Activated CD4-positive, alpha-beta memory T cell treated with anti-CD3 and anti-CD28 coated beads, Interleukin-2, amount 10 ng/mL, durations not matched to agents 7 days and 5 days (primary cell): ENCODE data around the gene BRCC3. TPM values are rescaled to one million over a fixed set of nuclear protein-coding genes. Genes with fewer than 3 reads are reported as not detected.
A peak's percentile ranks its signal among the peaks of the same experiment; 100 is the strongest.

ENCODE experiments used
- CTCF ChIA-PET: fragments of 350-600 bp; sonication (Branson Sonifier 250); formaldehyde crosslinking; loops from one replicate; lab custom pipeline; 2021; ENCODE audit warnings: antibody characterized with exemption, inconsistent platforms; lab: Charles Lee
- POLR2A ChIA-PET: fragments of 350-600 bp; sonication (Branson Sonifier 250); formaldehyde crosslinking; loops from one replicate; lab custom pipeline; 2021; ENCODE audit warnings: antibody characterized with exemption; lab: Charles Lee
- DNase-seq: peaks from one replicate; pipeline ENCODE4 v3.0.0-alpha.2; 2020
- H3K27ac Mint-ChIP-seq: one replicate; pipeline ENCODE4 v1.8.0; 2021; ENCODE audit warnings: mild to moderate bottlenecking, mixed read lengths
- H3K27me3 Mint-ChIP-seq: one replicate; pipeline ENCODE4 v1.8.0; 2021; ENCODE audit warnings: mixed read lengths
- H3K36me3 Mint-ChIP-seq: one replicate; pipeline ENCODE4 v1.8.0; 2021; ENCODE audit warnings: low read depth, mixed read lengths
- H3K4me1 Mint-ChIP-seq: one replicate; pipeline ENCODE4 v1.8.0; 2021; ENCODE audit warnings: mixed read lengths
- H3K4me3 Mint-ChIP-seq: one replicate; pipeline ENCODE4 v1.8.0; 2021; ENCODE audit warnings: mild to moderate bottlenecking, mixed read lengths
- H3K9me3 Mint-ChIP-seq: one replicate; pipeline ENCODE4 v1.8.0; 2021; ENCODE audit warnings: mixed read lengths
- total RNA-seq, 2 experiments: library from RNA; stranded (reverse); gene quantifications; one replicate each; pipeline ENCODE4 v1.2.3, GENCODE V29; 2021

The BRCC3 gene
- total RNA-seq, 2 experiments from 2014 or later, result 23.5 to 25.2 TPM

- Mint-ChIP-seq H3K4me1 (peaks cover 3% of the 10 kb centered on the region), H3K9me3 (no peaks in the 10 kb centered on the region), H3K27ac (no peak overlapping the region), H3K27me3 (no peaks in the 10 kb centered on the region), H3K36me3 (peaks cover 6% of the 10 kb centered on the region), H3K4me3 (no peak overlapping the region)
- ChIA-PET POLR2A (no interaction called here), CTCF (interaction anchor here (0.9 kb wide), 1 partner anchor 11 kb away, joined by 4 read pairs; no protein-coding TSS in a partner anchor)
- no peak for DNase-seq
Measured at GRCh38 chrX:155046129-155046810, 25.0 kb upstream of the BRCC3 start.

DNA sequence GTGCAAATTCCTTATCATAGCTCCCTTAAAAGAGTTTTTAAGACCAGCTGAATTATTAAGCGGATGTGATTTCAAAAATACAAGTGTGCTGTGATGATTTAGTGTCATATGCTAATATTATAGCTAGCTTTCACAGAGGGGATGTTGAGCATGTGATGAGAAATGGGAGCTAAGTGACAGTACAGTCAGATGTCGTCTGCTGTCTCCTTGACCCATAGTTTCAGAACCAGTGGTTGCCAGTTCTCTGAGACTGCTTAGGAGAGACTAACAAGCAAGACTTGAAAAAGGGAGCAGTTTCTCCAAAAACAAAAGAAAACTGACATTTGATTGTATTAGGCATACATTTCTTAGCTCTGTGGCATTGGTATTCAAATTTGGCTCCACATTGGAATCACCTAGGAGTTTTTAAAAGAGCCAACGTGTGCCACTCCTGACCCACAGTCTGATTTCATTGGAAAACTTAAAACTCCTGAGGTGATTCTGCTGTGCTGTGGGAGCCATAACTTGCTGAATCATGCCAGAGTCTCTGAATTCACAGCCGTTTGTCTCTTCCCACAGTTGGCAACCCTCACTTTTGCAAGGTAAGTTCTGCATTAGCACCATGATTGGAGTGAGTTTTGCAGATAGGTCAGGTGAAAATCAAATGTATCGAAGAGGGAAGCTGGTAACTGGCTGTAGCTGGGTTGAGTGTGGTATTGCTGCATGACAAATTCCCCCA lies 24.3 kb upstream of the BRCC3 start:
- Mint-ChIP-seq H3K27ac (no peak overlapping the region), H3K36me3 (peaks cover 9% of the 10 kb centered on the region), H3K4me1 (peaks cover 3% of the 10 kb centered on the region), H3K9me3 (no peaks in the 10 kb centered on the region), H3K27me3 (no peaks in the 10 kb centered on the region), H3K4me3 (no peak overlapping the region)
- ChIA-PET POLR2A (no interaction called here), CTCF (interaction anchor here (0.9 kb wide), 1 partner anchor 10 kb away, joined by 4 read pairs; no protein-coding TSS in a partner anchor)
- no peak for DNase-seq

GRCh38 chrX:155048977-155049619 lies 22.2 kb upstream of the BRCC3 start:
- Mint-ChIP-seq H3K27ac (no peak overlapping the region), H3K27me3 (no peaks in the 10 kb centered on the region), H3K36me3 (peaks cover 17% of the 10 kb centered on the region), H3K4me1 (peaks cover 15% of the 10 kb centered on the region), H3K4me3 (no peak overlapping the region), H3K9me3 (no peaks in the 10 kb centered on the region)
- ChIA-PET CTCF (interaction anchor here (0.6 to 2.2 kb wide), 10 partner anchors 8 to 132 kb away, joined by 3 to 5 read pairs (median 4); partner anchors contain the start of gene FUNDC2), POLR2A (interaction anchor here (1.1 kb wide), 1 partner anchor 22 kb away, joined by 5 read pairs; the partner anchor contains the start of gene FUNDC2)
- DNase-seq, result peak; percentile 40

DNA sequence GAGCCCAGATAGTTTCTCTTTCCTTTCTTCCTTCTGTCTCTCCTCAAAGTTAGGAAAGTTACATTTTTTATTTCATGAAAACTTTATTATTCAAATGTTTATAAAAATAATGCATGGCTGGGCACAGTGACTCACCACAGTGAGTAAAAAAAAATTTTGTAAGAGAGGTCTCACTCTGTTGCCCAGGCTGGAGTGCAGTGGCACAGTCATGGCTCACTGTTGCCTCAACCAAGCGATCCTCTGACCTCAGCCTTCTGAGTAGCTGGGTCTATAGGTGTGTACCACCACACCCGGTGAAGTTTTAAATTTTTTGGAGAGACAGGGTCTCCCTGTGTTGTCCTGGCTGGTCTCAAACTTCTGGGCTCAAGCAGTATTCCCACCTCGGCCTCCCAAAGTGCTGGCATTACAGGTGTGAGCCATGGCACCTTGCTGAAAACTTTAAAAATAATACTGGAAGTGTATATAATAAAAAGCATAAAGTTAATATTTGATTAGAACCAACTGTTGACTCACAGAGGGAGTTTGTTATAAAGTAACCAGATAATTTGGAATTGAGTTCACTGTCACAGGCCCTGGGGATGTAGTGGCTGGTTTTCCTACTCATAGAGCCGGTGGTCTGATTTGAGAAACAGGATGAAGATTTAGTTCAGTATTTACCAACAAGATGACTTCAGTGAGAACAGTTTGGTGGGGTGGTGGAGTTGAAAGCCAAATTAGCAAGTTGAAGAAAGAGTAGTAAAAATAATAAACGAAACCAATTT lies 18.4 kb upstream of the BRCC3 start:
- no peak for DNase-seq
- ChIA-PET CTCF (no interaction called here), POLR2A (no interaction called here)
- no peak overlapping the region for H3K27ac Mint-ChIP-seq
- H3K36me3 Mint-ChIP-seq, result peaks cover 18% of the 10 kb centered on the region
- peaks cover 39% of the 10 kb centered on the region for H3K4me1 Mint-ChIP-seq
- H3K9me3 Mint-ChIP-seq, result no peaks in the 10 kb centered on the region
- H3K4me3 Mint-ChIP-seq, result no peak overlapping the region
- no peaks in the 10 kb centered on the region for H3K27me3 Mint-ChIP-seq

- Mint-ChIP-seq H3K4me3 (no peak overlapping the region), H3K4me1 (peaks cover 38% of the 10 kb centered on the region), H3K36me3 (peaks cover 16% of the 10 kb centered on the region), H3K9me3 (no peaks in the 10 kb centered on the region), H3K27ac (no peak overlapping the region), H3K27me3 (no peaks in the 10 kb centered on the region)
- POLR2A ChIA-PET, result no interaction called here
- CTCF ChIA-PET, result no interaction called here
- no peak for DNase-seq
Measured at GRCh38 chrX:155053656-155054055, 17.7 kb upstream of the BRCC3 start.

DNA sequence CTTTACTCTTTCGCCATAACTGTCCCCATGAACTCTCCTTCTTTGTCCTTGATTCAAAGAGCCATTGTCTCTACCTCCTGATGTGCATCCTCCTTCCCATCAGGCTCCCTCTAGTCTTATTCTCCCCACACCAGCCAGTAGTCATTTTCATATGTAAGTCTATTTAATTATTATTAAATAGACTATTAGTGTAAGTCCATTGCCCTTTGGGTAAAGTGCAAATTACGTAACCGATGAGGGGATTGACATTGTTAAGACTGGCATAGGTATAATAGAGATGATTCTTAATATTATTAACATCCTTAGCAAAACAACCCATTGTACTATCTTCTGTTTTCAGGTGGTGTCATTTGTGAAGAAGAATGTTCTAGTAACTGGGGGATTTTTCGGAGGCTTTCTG lies 17.1 kb upstream of the BRCC3 start:
- no peak overlapping the region for H3K27ac Mint-ChIP-seq
- H3K9me3 Mint-ChIP-seq, result no peaks in the 10 kb centered on the region
- ChIA-PET POLR2A (interaction anchor here (3.1 kb wide), 1 partner anchor 17 kb away, joined by 13 read pairs; the partner anchor contains the start of genes BRCC3, CMC4 and MTCP1), CTCF (no interaction called here)
- peaks cover 16% of the 10 kb centered on the region for H3K36me3 Mint-ChIP-seq
- no peak overlapping the region for H3K4me3 Mint-ChIP-seq
- DNase-seq, result no peak
- no peaks in the 10 kb centered on the region for H3K27me3 Mint-ChIP-seq
- H3K4me1 Mint-ChIP-seq, result peaks cover 35% of the 10 kb centered on the region

DNA sequence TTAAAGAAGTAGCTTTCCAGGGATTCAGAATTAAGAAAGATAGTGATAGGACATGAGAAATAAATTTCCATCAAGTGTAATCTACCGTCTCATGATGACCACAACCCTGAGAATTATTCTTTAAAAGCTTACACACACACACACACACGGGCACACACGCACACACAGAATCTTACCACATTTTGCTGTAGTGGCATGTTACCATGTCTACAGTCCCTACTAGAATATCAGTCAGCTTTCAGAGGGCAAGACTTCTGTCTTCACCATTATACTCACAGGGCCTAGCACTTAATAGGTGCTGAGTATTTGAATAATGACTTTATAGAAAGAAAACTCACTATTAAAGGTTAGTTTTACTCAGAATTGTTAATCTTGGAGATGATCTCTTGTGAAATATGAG lies 15.8 kb upstream of the BRCC3 start:
- no peak for DNase-seq
- no peak overlapping the region for H3K4me3 Mint-ChIP-seq
- no peak overlapping the region for H3K27ac Mint-ChIP-seq

GRCh38 chrX:155056471-155056870 lies 14.8 kb upstream of the BRCC3 start:
- CTCF ChIA-PET, result interaction anchor here (0.6 to 3.4 kb wide), 16 partner anchors 8 to 139 kb away, joined by 3 to 23 read pairs (median 4); partner anchors contain the start of genes CMC4, F8, FUNDC2 and MTCP1
- Mint-ChIP-seq H3K9me3 (no peaks in the 10 kb centered on the region), H3K36me3 (peaks cover 19% of the 10 kb centered on the region), H3K4me3 (no peak overlapping the region), H3K27ac (peak overlapping the region; percentile 67), H3K27me3 (no peaks in the 10 kb centered on the region), H3K4me1 (peaks cover 35% of the 10 kb centered on the region)
- DNase-seq, result peak; percentile 17
- POLR2A ChIA-PET, result interaction anchor here (0.8 to 3.1 kb wide), 4 partner anchors 12 to 76 kb away, joined by 3 to 13 read pairs (median 4); partner anchors contain the start of genes BRCC3, CMC4, FUNDC2 and MTCP1

More for the DNA sequence above, 15.8 kb upstream of the BRCC3 start:
- CTCF ChIA-PET, result interaction anchor here (1.2 to 3.4 kb wide), 2 partner anchors 75 to 138 kb away, joined by 3 to 16 read pairs; no protein-coding TSS in a partner anchor
- H3K36me3 Mint-ChIP-seq, result peaks cover 16% of the 10 kb centered on the region
- H3K9me3 Mint-ChIP-seq, result no peaks in the 10 kb centered on the region
- peaks cover 35% of the 10 kb centered on the region for H3K4me1 Mint-ChIP-seq
- POLR2A ChIA-PET, result interaction anchor here (3.1 kb wide), 1 partner anchor 15 kb away, joined by 13 read pairs; the partner anchor contains the start of genes BRCC3, CMC4 and MTCP1
- no peaks in the 10 kb centered on the region for H3K27me3 Mint-ChIP-seq

DNA sequence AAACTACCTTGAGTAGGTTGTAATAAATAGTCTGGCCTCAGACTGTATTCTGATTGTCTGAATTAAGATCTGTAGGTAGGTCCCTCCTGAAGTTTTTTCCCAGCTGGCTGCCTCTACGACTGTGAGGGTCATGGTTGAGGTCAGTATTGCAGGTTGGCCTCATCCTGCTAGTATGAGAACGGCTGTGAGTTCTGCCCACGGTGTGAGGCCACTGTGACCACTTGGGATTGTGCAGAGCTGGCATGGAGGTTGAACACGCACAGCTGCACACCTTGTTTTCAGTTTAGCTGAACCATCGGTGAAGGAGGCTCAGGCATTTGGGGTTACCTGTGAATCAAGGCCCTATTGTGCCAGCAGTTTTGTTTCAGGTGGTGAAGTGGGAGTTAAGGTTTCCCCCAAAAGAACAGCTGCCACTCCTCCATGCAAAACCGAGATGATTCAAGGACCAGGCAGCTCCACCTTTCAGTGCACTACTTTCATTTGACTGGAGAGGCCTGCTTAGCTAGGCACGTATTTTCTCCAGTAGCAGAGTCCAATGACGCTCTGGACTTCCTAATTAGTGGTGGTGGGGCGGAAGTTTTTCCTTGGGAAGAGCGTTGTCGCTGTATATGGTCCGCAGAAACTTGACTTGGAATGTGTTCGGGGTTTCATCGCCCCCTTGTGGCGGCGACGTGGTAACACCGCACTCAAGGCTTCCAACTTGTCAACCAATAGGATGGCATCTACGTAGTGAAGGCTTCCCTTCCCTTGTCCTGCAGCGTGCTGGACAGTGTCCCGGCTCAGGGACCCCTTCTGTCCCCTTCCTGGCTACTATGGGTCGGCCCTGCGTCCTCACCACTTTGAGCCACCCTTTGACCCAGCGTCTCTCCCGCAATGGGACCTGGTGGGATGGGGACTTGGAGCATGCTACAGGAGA lies 14.2 kb upstream of the BRCC3 start:
- peak overlapping the region; percentile 67 for H3K27ac Mint-ChIP-seq
- H3K4me1 Mint-ChIP-seq, result peaks cover 35% of the 10 kb centered on the region
- H3K9me3 Mint-ChIP-seq, result no peaks in the 10 kb centered on the region
- peak; percentile 57 for DNase-seq
- ChIA-PET POLR2A (interaction anchor here (0.8 to 3.1 kb wide), 5 partner anchors 13 to 160 kb away, joined by 3 to 13 read pairs (median 4); partner anchors contain the start of genes BRCC3, CMC4, FUNDC2 and MTCP1), CTCF (interaction anchor here (0.6 to 3.4 kb wide), 17 partner anchors 8 to 139 kb away, joined by 3 to 23 read pairs (median 5); partner anchors contain the start of genes CMC4, F8, FUNDC2 and MTCP1)
- H3K36me3 Mint-ChIP-seq, result peaks cover 19% of the 10 kb centered on the region
- H3K4me3 Mint-ChIP-seq, result peak overlapping the region; percentile 59
- H3K27me3 Mint-ChIP-seq, result no peaks in the 10 kb centered on the region

DNA sequence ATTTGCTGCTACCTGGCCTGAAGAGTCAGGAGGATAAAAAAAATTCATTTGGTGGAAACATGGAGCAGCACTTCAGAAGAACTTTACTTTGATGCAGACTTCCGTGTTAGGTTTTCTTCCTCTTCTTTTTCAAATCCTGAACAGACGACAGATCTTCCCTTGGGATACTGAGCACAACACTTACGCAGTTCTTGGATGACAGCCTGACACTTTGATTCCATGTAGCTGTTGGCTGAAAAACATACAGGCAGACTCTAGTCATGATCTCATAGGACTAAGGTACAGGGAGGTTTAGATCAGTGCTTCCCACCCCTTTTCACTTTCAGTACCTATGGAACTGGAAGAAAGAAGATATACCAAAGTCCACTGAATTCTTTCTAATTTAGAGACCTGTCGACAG lies 9.5 kb upstream of the BRCC3 start:
- Mint-ChIP-seq H3K4me1 (peaks cover 18% of the 10 kb centered on the region), H3K27ac (no peak overlapping the region), H3K4me3 (no peak overlapping the region), H3K36me3 (peaks cover 6% of the 10 kb centered on the region), H3K27me3 (no peaks in the 10 kb centered on the region), H3K9me3 (no peaks in the 10 kb centered on the region)
- DNase-seq, result no peak
- CTCF ChIA-PET, result interaction anchor here (1.4 kb wide), 1 partner anchor 13 kb away, joined by 3 read pairs; no protein-coding TSS in a partner anchor
- POLR2A ChIA-PET, result interaction anchor here (1.7 kb wide), 1 partner anchor 35 kb away, joined by 4 read pairs; the partner anchor contains the start of gene FUNDC2
